ENCODE results near the gene SORCS3. TPM values are rescaled to one million over a fixed set of nuclear protein-coding genes. Genes with fewer than 3 reads are reported as not detected.
"Not testable (repeated sequence)": the region's sequence is repeated elsewhere in the genome, so short reads cannot be mapped to it uniquely, and the experiment has no call there.

Gene SORCS3
- total RNA-seq, 1 donor, result not detected

- DNase-seq (ENCODE audit: low read depth in 2 of 3, low spot score in 2 of 3), result no peak
These were observed 47.4 kb downstream of the SORCS3 start for GRCh38 chr10:104688251-104689042.

GRCh38 chr10:104689105-104689504 lies 48.0 kb downstream of the SORCS3 start:
- DNase-seq (ENCODE audit: low read depth in 2 of 3, low spot score in 2 of 3), result no peak

- no peak for DNase-seq (ENCODE audit: low read depth in 2 of 3, low spot score in 2 of 3)
These were observed 48.5 kb downstream of the SORCS3 start for GRCh38 chr10:104689547-104689946.

GRCh38 chr10:104690101-104690500 lies 49.0 kb downstream of the SORCS3 start:
- DNase-seq (ENCODE audit: low read depth in 2 of 3, low spot score in 2 of 3), result no peak

GRCh38 chr10:104690959-104691358 lies 49.9 kb downstream of the SORCS3 start:
- no peak for DNase-seq (ENCODE audit: low read depth in 2 of 3, low spot score in 2 of 3)

- DNase-seq (ENCODE audit: low read depth in 2 of 3, low spot score in 2 of 3), result no peak
These were observed 53.0 kb downstream of the SORCS3 start for GRCh38 chr10:104694074-104694473.

- DNase-seq (ENCODE audit: low read depth in 2 of 3, low spot score in 2 of 3), result not testable (repeated sequence)
These were observed 62.2 kb downstream of the SORCS3 start for GRCh38 chr10:104703262-104703661.

GRCh38 chr10:104706886-104707285 lies 65.8 kb downstream of the SORCS3 start:
- no peak for DNase-seq (ENCODE audit: low read depth in 2 of 3, low spot score in 2 of 3)

GRCh38 chr10:104707602-104708459 lies 66.7 kb downstream of the SORCS3 start:
- DNase-seq (ENCODE audit: low read depth in 2 of 3, low spot score in 2 of 3), result no peak

GRCh38 chr10:104711302-104711721 lies 70.2 kb downstream of the SORCS3 start:
- DNase-seq (ENCODE audit: low read depth in 2 of 3, low spot score in 2 of 3), result no peak

- not testable (repeated sequence) for DNase-seq (ENCODE audit: low read depth in 2 of 3, low spot score in 2 of 3)
These were observed 89.5 kb downstream of the SORCS3 start for GRCh38 chr10:104730593-104730992.

- DNase-seq (ENCODE audit: low read depth in 2 of 3, low spot score in 2 of 3), result no peak
These were observed 90.1 kb downstream of the SORCS3 start for GRCh38 chr10:104731192-104731591.

GRCh38 chr10:104732222-104732621 lies 91.1 kb downstream of the SORCS3 start:
- DNase-seq (ENCODE audit: low read depth in 2 of 3, low spot score in 2 of 3), result no peak

- no peak for DNase-seq (ENCODE audit: low read depth in 2 of 3, low spot score in 2 of 3)
These were observed 93.3 kb downstream of the SORCS3 start for GRCh38 chr10:104734433-104734832.

- no peak for DNase-seq (ENCODE audit: low read depth in 2 of 3, low spot score in 2 of 3)
These were observed 94.1 kb downstream of the SORCS3 start for GRCh38 chr10:104735036-104735756.

GRCh38 chr10:104735757-104736391 lies 94.8 kb downstream of the SORCS3 start:
- no peak for DNase-seq (ENCODE audit: low read depth in 2 of 3, low spot score in 2 of 3)

GRCh38 chr10:104741127-104741526 lies 100.0 kb downstream of the SORCS3 start:
- no peak for DNase-seq (ENCODE audit: low read depth in 2 of 3, low spot score in 2 of 3)

GRCh38 chr10:104744052-104744451 lies 103.0 kb downstream of the SORCS3 start:
- DNase-seq (ENCODE audit: low read depth in 2 of 3, low spot score in 2 of 3), result no peak

- DNase-seq (ENCODE audit: low read depth in 2 of 3, low spot score in 2 of 3), result no peak
These were observed 109.2 kb downstream of the SORCS3 start for GRCh38 chr10:104750291-104750690.

- DNase-seq (ENCODE audit: low read depth in 2 of 3, low spot score in 2 of 3), result no peak
These were observed 121.7 kb downstream of the SORCS3 start for GRCh38 chr10:104762793-104763192.

- no peak for DNase-seq (ENCODE audit: low read depth in 2 of 3, low spot score in 2 of 3)
These were observed 125.3 kb downstream of the SORCS3 start for GRCh38 chr10:104766341-104766740.
